GM12874 (cell line): ENCODE data around the gene ZNF23.

Source experiments
- CTCF ChIP-seq: IDR thresholded peaks from 2 replicates; pipeline ENCODE4 v1.5.1; 2011; ENCODE audit warnings: low read depth, mild to moderate bottlenecking, control low read depth, low read length, moderate library complexity; ENCODE audit not compliant: insufficient read depth

ZNF23 gene

GRCh38 chr16:71414038-71414437, 48.0 kb downstream of the ZNF23 start:
- no peak for TF ChIP-seq CTCF

GRCh38 chr16:71413341-71413740, 48.7 kb downstream of the ZNF23 start:
- no peak for TF ChIP-seq CTCF

GRCh38 chr16:71412270-71413160, 49.5 kb downstream of the ZNF23 start:
- TF ChIP-seq CTCF = peak; percentile 72

- no peak for TF ChIP-seq CTCF
Measured at GRCh38 chr16:71410146-71410545, 51.9 kb downstream of the ZNF23 start.

GRCh38 chr16:71409011-71409775, 52.9 kb downstream of the ZNF23 start:
- TF ChIP-seq CTCF = no peak

- TF ChIP-seq CTCF = no peak
Measured at GRCh38 chr16:71408536-71408935, 53.5 kb downstream of the ZNF23 start.

- no peak for TF ChIP-seq CTCF
Measured at GRCh38 chr16:71407731-71408130, 54.3 kb downstream of the ZNF23 start.
